ENCODE data around the gene ZNF414. TPM values are rescaled to one million over a fixed set of nuclear protein-coding genes. Genes with fewer than 3 reads are reported as not detected.

ZNF414 gene
- total RNA-seq, 2 donors from 2014 or later: 22.6 to 23.7 TPM

DNA sequence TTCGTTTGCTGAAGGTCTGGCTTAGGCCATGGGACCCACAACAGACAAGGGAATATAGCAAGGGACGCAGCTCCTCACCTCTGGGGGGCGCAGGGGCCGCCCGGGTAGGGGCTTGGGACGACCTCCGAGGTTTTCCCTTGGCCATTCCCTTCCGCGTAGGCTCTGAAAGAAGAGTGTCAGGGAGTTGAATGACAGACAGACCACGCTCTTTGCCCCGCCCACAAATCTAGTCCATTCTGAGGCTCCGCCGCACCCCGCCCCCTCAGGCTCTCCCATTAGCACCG is 11.4 kb upstream of the ZNF414 start:
- WGBS, 2 experiments (ENCODE audit: insufficient coverage in 1 of 2, insufficient read length in 1 of 2): 3 to 29% methylated on average over 1 to 15 of the region's 15 CpGs
- no peak for DNase-seq

DNA sequence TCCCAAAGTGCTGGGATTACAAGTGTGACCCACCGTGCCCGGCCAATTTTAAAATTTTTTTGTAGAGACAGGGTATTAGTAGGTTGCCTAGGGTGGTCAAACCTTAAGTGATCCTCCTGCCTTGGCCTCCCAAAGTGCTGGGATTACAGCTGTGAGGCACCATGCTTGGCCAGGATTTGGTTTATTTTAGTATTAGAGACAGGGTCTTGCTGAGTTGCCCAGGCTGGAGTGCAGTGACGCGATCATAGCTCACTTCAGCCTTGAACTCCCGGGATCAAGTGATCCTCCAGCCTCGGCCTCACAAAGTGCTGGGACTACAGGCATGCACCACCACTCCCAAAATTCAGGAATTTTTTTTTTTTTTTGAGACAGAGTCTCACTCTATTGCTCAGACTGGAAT is 5.4 kb upstream of the ZNF414 start:
- Histone ChIP-seq H3K9me3 (ENCODE audit: control insufficient read depth, low read length) (no peaks in the 10 kb centered on the region), H3K9ac (ENCODE audit: extremely low read depth, low read length, poor library complexity, severe bottlenecking) (no peak overlapping the region), H3K27me3 (ENCODE audit: control insufficient read depth, insufficient read depth, low read length, poor library complexity, severe bottlenecking) (no peaks in the 10 kb centered on the region), H3K27ac (ENCODE audit: low read depth, low read length) (no peak overlapping the region), H3K4me3 (ENCODE audit: low read length) (no peak overlapping the region), H3K36me3 (ENCODE audit: control insufficient read depth, insufficient read depth, low read length) (no peaks in the 10 kb centered on the region), H3K4me1 (ENCODE audit: control insufficient read depth, insufficient read depth, low read length) (no peaks in the 10 kb centered on the region)
- TF ChIP-seq, protein P1, sequence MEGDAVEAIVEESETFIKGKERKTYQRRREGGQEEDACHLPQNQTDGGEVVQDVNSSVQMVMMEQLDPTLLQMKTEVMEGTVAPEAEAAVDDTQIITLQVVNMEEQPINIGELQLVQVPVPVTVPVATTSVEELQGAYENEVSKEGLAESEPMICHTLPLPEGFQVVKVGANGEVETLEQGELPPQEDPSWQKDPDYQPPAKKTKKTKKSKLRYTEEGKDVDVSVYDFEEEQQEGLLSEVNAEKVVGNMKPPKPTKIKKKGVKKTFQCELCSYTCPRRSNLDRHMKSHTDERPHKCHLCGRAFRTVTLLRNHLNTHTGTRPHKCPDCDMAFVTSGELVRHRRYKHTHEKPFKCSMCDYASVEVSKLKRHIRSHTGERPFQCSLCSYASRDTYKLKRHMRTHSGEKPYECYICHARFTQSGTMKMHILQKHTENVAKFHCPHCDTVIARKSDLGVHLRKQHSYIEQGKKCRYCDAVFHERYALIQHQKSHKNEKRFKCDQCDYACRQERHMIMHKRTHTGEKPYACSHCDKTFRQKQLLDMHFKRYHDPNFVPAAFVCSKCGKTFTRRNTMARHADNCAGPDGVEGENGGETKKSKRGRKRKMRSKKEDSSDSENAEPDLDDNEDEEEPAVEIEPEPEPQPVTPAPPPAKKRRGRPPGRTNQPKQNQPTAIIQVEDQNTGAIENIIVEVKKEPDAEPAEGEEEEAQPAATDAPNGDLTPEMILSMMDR (conservative IDR thresholded peaks at IDR 0.05): no peak
- Mint-ChIP-seq H3K4me1 (peaks cover 3% of the 10 kb centered on the region), H3K36me3 (ENCODE audit: low read depth) (no peaks in the 10 kb centered on the region), H3K27ac (no peak overlapping the region), H3K4me3 (no peak overlapping the region), H3K9me3 (no peaks in the 10 kb centered on the region), H3K27me3 (ENCODE audit: insufficient read depth) (no peaks in the 10 kb centered on the region)
- 93 to 98% methylated on average over 6 of the region's 6 CpGs for WGBS, 2 experiments (ENCODE audit: insufficient coverage in 1 of 2, insufficient read length in 1 of 2)
- DNase-seq: no peak

More for the DNA sequence above, 11.4 kb upstream of the ZNF414 start:
- H3K9me3 ChIP-seq (ENCODE audit: control insufficient read depth, low read length): no peaks in the 10 kb centered on the region
- TF ChIP-seq, protein P1 (conservative IDR thresholded peaks at IDR 0.05): peak; percentile 81
- Mint-ChIP-seq H3K4me3 (no peak overlapping the region), H3K9me3 (no peaks in the 10 kb centered on the region), H3K27me3 (ENCODE audit: insufficient read depth) (peaks cover 6% of the 10 kb centered on the region), H3K4me1 (peaks cover 4% of the 10 kb centered on the region), H3K27ac (no peak overlapping the region), H3K36me3 (ENCODE audit: low read depth) (peaks cover 7% of the 10 kb centered on the region)
- no peaks in the 10 kb centered on the region for H3K36me3 ChIP-seq (ENCODE audit: control insufficient read depth, insufficient read depth, low read length)
- H3K9ac ChIP-seq (ENCODE audit: extremely low read depth, low read length, poor library complexity, severe bottlenecking): no peak overlapping the region
- H3K4me1 ChIP-seq (ENCODE audit: control insufficient read depth, insufficient read depth, low read length): no peaks in the 10 kb centered on the region
- H3K4me3 ChIP-seq (ENCODE audit: low read length): peak overlapping the region; percentile 68
- no peaks in the 10 kb centered on the region for H3K27me3 ChIP-seq (ENCODE audit: control insufficient read depth, insufficient read depth, low read length, poor library complexity, severe bottlenecking)
- peak overlapping the region; percentile 81 for H3K27ac ChIP-seq (ENCODE audit: low read depth, low read length)

DNA sequence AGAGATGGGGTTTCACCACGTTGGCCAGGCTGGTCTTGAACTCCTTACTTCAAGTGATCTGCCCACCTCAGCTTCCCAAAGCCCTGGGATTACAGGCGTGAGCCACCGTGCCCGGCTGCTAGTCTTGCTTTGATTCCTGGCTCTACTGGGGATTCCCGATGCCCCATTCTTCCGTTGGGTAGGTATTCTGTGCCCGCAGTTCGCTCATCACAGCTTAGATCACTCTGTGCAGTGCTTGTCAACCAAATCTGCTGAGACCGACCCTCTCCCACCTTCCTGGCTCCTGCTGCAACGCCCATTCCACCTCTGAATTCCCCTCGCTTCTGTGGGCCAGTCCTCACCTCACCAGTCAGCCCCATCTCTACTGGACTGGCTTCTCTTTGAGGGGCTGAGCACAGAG is 4.6 kb upstream of the ZNF414 start:
- H3K4me1 Mint-ChIP-seq: peaks cover 5% of the 10 kb centered on the region
- WGBS, 2 experiments (ENCODE audit: insufficient coverage in 1 of 2, insufficient read length in 1 of 2): 87 to 90% methylated on average over 8 to 11 of the region's 11 CpGs
- no peak for DNase-seq
- Histone ChIP-seq H3K27ac (ENCODE audit: low read depth, low read length) (no peak overlapping the region), H3K4me3 (ENCODE audit: low read length) (no peak overlapping the region), H3K36me3 (ENCODE audit: control insufficient read depth, insufficient read depth, low read length) (no peaks in the 10 kb centered on the region), H3K27me3 (ENCODE audit: control insufficient read depth, insufficient read depth, low read length, poor library complexity, severe bottlenecking) (no peaks in the 10 kb centered on the region), H3K9ac (ENCODE audit: extremely low read depth, low read length, poor library complexity, severe bottlenecking) (no peak overlapping the region), H3K9me3 (ENCODE audit: control insufficient read depth, low read length) (no peaks in the 10 kb centered on the region), H3K4me1 (ENCODE audit: control insufficient read depth, insufficient read depth, low read length) (no peaks in the 10 kb centered on the region)
- H3K9me3 Mint-ChIP-seq: peaks cover 1% of the 10 kb centered on the region
- TF ChIP-seq, protein P1 (conservative IDR thresholded peaks at IDR 0.05): no peak
- no peaks in the 10 kb centered on the region for H3K36me3 Mint-ChIP-seq (ENCODE audit: low read depth)
- no peak overlapping the region for H3K4me3 Mint-ChIP-seq
- H3K27ac Mint-ChIP-seq: no peak overlapping the region
- H3K27me3 Mint-ChIP-seq (ENCODE audit: insufficient read depth): no peaks in the 10 kb centered on the region
